ENCODE results near the gene SND1.

Gene SND1

GRCh38 chr7:128141683-128142195 is 489.7 kb downstream of the SND1 start:
- Histone ChIP-seq H3K36me3 (ENCODE audit: low read length) (no peaks in the 10 kb centered on the region), H3K4me2 (ENCODE audit: low read depth, low read length, poor library complexity, severe bottlenecking) (no peak overlapping the region)

More at GRCh38 chr7:128141683-128142195, 489.7 kb downstream of the SND1 start:
- Histone ChIP-seq H3F3A (ENCODE audit: insufficient read depth) (no peaks in the 10 kb centered on the region), H3K4me3 (ENCODE audit: insufficient read depth, low read length, poor library complexity, severe bottlenecking) (no peak overlapping the region), H3K79me2 (ENCODE audit: insufficient read depth, low read length) (no peaks in the 10 kb centered on the region), H3K27me3 (ENCODE audit: low read length) (no peaks in the 10 kb centered on the region), H3K9ac (ENCODE audit: low read length) (no peak overlapping the region), H3K9me2 (replicated peaks; ENCODE audit: insufficient read depth, low read length) (no peaks in the 10 kb centered on the region), H4K20me1 (ENCODE audit: low read depth, low read length) (no peaks in the 10 kb centered on the region), H2AFZ (ENCODE audit: low read depth, low read length, severe bottlenecking) (no peak overlapping the region), H3K9me3 (ENCODE audit: insufficient read depth, low read length) (peaks cover 3% of the 10 kb centered on the region; the same call in 1 of the 2 replicates), H3K27ac (ENCODE audit: low read depth, low read length) (no peak overlapping the region)
- TF ChIP-seq EZH2phosphoT487 (conservative IDR thresholded peaks at IDR 0.05; ENCODE audit: low read length): no peak
- TF ChIP-seq, protein P1, sequence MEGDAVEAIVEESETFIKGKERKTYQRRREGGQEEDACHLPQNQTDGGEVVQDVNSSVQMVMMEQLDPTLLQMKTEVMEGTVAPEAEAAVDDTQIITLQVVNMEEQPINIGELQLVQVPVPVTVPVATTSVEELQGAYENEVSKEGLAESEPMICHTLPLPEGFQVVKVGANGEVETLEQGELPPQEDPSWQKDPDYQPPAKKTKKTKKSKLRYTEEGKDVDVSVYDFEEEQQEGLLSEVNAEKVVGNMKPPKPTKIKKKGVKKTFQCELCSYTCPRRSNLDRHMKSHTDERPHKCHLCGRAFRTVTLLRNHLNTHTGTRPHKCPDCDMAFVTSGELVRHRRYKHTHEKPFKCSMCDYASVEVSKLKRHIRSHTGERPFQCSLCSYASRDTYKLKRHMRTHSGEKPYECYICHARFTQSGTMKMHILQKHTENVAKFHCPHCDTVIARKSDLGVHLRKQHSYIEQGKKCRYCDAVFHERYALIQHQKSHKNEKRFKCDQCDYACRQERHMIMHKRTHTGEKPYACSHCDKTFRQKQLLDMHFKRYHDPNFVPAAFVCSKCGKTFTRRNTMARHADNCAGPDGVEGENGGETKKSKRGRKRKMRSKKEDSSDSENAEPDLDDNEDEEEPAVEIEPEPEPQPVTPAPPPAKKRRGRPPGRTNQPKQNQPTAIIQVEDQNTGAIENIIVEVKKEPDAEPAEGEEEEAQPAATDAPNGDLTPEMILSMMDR (IDR thresholded peaks at IDR 0.05; ENCODE audit: insufficient read depth, low read length, poor library complexity, severe bottlenecking): no peak

Measured in SU-DHL-6 (cell line).